ENCODE results near the gene LTBP3.

Gene LTBP3

DNA sequence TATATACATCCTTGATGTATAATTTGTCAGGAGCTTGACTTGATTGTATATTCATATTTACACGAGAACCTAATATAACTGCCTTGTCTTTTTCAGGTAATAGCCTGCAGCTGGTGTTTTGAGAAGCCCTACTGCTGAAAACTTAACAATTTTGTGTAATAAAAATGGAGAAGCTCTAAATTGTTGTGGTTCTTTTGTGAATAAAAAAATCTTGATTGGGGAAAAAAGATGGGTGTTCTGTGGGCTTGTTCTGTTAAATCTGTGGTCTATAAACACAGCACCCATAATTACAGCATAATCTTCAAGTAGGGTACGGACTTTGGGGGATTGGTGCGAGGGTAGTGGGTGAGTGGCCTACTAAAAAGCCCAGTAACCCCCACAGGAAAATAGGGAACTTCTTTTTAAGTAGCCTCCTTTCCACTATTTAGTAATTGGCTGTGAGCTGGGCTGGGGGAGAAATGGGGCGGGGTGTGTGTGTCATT lies 51.8 kb downstream of the LTBP3 start:
- no peak overlapping the region for H2AFZ ChIP-seq (ENCODE audit: low read length)
- H3K4me2 ChIP-seq (ENCODE audit: low read depth, low read length, poor library complexity, severe bottlenecking) = peak overlapping the region; percentile 98
- peaks cover 37% of the 10 kb centered on the region for H3K4me1 ChIP-seq (ENCODE audit: insufficient read depth, low read length, poor library complexity, severe bottlenecking)
- H3K9me2 ChIP-seq (replicated peaks; ENCODE audit: low read depth, low read length) = no peaks in the 10 kb centered on the region
- H3F3A ChIP-seq (ENCODE audit: low read depth) = peaks cover 62% of the 10 kb centered on the region
- TF ChIP-seq, protein P1, sequence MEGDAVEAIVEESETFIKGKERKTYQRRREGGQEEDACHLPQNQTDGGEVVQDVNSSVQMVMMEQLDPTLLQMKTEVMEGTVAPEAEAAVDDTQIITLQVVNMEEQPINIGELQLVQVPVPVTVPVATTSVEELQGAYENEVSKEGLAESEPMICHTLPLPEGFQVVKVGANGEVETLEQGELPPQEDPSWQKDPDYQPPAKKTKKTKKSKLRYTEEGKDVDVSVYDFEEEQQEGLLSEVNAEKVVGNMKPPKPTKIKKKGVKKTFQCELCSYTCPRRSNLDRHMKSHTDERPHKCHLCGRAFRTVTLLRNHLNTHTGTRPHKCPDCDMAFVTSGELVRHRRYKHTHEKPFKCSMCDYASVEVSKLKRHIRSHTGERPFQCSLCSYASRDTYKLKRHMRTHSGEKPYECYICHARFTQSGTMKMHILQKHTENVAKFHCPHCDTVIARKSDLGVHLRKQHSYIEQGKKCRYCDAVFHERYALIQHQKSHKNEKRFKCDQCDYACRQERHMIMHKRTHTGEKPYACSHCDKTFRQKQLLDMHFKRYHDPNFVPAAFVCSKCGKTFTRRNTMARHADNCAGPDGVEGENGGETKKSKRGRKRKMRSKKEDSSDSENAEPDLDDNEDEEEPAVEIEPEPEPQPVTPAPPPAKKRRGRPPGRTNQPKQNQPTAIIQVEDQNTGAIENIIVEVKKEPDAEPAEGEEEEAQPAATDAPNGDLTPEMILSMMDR (conservative IDR thresholded peaks at IDR 0.05; ENCODE audit: low read length) = no peak
- TF ChIP-seq EZH2phosphoT487 (IDR thresholded peaks at IDR 0.05; ENCODE audit: borderline replicate concordance) = no peak
- peaks cover 63% of the 10 kb centered on the region for H3K79me2 ChIP-seq (ENCODE audit: insufficient read depth, low read length)
- no peaks in the 10 kb centered on the region for H3K9me3 ChIP-seq (ENCODE audit: insufficient read depth, low read depth, low read length)
- peak overlapping the region; percentile 95 for H3K4me3 ChIP-seq (ENCODE audit: low read length, poor library complexity, severe bottlenecking)
- H3K9ac ChIP-seq (ENCODE audit: low read depth, low read length, poor library complexity, severe bottlenecking) = peak overlapping the region; percentile 100
- H3K27me3 ChIP-seq (ENCODE audit: insufficient read depth, low read length, poor library complexity, severe bottlenecking) = peaks cover 25% of the 10 kb centered on the region
- peaks cover 57% of the 10 kb centered on the region for H3K36me3 ChIP-seq (ENCODE audit: insufficient read depth, low read length)
- peaks cover 64% of the 10 kb centered on the region for H4K20me1 ChIP-seq (ENCODE audit: insufficient read depth, low read length, poor library complexity, severe bottlenecking)

DNA sequence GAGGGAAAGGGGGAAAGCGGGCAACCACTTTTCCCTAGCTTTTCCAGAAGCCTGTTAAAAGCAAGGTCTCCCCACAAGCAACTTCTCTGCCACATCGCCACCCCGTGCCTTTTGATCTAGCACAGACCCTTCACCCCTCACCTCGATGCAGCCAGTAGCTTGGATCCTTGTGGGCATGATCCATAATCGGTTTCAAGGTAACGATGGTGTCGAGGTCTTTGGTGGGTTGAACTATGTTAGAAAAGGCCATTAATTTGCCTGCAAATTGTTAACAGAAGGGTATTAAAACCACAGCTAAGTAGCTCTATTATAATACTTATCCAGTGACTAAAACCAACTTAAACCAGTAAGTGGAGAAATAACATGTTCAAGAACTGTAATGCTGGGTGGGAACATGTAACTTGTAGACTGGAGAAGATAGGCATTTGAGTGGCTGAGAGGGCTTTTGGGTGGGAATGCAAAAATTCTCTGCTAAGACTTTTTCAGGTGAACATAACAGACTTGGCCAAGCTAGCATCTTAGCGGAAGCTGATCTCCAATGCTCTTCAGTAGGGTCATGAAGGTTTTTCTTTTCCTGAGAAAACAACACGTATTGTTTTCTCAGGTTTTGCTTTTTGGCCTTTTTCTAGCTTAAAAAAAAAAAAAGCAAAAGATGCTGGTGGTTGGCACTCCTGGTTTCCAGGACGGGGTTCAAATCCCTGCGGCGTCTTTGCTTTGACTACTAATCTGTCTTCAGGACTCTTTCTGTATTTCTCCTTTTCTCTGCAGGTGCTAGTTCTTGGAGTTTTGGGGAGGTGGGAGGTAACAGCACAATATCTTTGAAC lies 52.5 kb downstream of the LTBP3 start:
- H3F3A ChIP-seq (ENCODE audit: low read depth) = peaks cover 65% of the 10 kb centered on the region
- peaks cover 37% of the 10 kb centered on the region for H3K4me1 ChIP-seq (ENCODE audit: insufficient read depth, low read length, poor library complexity, severe bottlenecking)
- peak overlapping the region; percentile 98 for H3K4me2 ChIP-seq (ENCODE audit: low read depth, low read length, poor library complexity, severe bottlenecking)
- TF ChIP-seq EZH2phosphoT487 (IDR thresholded peaks at IDR 0.05; ENCODE audit: borderline replicate concordance) = no peak
- TF ChIP-seq, protein P1 (conservative IDR thresholded peaks at IDR 0.05; ENCODE audit: low read length) = no peak
- H3K9me2 ChIP-seq (replicated peaks; ENCODE audit: low read depth, low read length) = no peaks in the 10 kb centered on the region
- peaks cover 71% of the 10 kb centered on the region for H4K20me1 ChIP-seq (ENCODE audit: insufficient read depth, low read length, poor library complexity, severe bottlenecking)
- peaks cover 64% of the 10 kb centered on the region for H3K36me3 ChIP-seq (ENCODE audit: insufficient read depth, low read length)
- H3K4me3 ChIP-seq (ENCODE audit: low read length, poor library complexity, severe bottlenecking) = peak overlapping the region; percentile 95
- peaks cover 70% of the 10 kb centered on the region for H3K79me2 ChIP-seq (ENCODE audit: insufficient read depth, low read length)
- no peak overlapping the region for H2AFZ ChIP-seq (ENCODE audit: low read length)
- peaks cover 32% of the 10 kb centered on the region for H3K27me3 ChIP-seq (ENCODE audit: insufficient read depth, low read length, poor library complexity, severe bottlenecking)
- no peaks in the 10 kb centered on the region for H3K9me3 ChIP-seq (ENCODE audit: insufficient read depth, low read depth, low read length)
- H3K9ac ChIP-seq (ENCODE audit: low read depth, low read length, poor library complexity, severe bottlenecking) = peak overlapping the region; percentile 100

DNA sequence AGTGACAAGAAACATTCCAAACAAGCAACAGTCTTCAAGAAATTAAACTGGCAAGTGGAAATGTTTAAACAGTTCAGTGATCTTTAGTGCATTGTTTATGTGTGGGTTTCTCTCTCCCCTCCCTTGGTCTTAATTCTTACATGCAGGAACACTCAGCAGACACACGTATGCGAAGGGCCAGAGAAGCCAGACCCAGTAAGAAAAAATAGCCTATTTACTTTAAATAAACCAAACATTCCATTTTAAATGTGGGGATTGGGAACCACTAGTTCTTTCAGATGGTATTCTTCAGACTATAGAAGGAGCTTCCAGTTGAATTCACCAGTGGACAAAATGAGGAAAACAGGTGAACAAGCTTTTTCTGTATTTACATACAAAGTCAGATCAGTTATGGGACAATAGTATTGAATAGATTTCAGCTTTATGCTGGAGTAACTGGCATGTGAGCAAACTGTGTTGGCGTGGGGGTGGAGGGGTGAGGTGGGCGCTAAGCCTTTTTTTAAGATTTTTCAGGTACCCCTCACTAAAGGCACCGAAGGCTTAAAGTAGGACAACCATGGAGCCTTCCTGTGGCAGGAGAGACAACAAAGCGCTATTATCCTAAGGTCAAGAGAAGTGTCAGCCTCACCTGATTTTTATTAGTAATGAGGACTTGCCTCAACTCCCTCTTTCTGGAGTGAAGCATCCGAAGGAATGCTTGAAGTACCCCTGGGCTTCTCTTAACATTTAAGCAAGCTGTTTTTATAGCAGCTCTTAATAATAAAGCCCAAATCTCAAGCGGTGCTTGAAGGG lies 53.3 kb downstream of the LTBP3 start:
- no peaks in the 10 kb centered on the region for H3K9me3 ChIP-seq (ENCODE audit: insufficient read depth, low read depth, low read length)
- TF ChIP-seq, protein P1 (conservative IDR thresholded peaks at IDR 0.05; ENCODE audit: low read length) = no peak
- no peak for TF ChIP-seq EZH2phosphoT487 (IDR thresholded peaks at IDR 0.05; ENCODE audit: borderline replicate concordance)
- H3F3A ChIP-seq (ENCODE audit: low read depth) = peaks cover 65% of the 10 kb centered on the region
- peaks cover 69% of the 10 kb centered on the region for H3K36me3 ChIP-seq (ENCODE audit: insufficient read depth, low read length)
- peaks cover 78% of the 10 kb centered on the region for H3K79me2 ChIP-seq (ENCODE audit: insufficient read depth, low read length)
- peak overlapping the region; percentile 100 for H3K9ac ChIP-seq (ENCODE audit: low read depth, low read length, poor library complexity, severe bottlenecking)
- H2AFZ ChIP-seq (ENCODE audit: low read length) = no peak overlapping the region
- H4K20me1 ChIP-seq (ENCODE audit: insufficient read depth, low read length, poor library complexity, severe bottlenecking) = peaks cover 79% of the 10 kb centered on the region
- peaks cover 40% of the 10 kb centered on the region for H3K27me3 ChIP-seq (ENCODE audit: insufficient read depth, low read length, poor library complexity, severe bottlenecking)
- peak overlapping the region; percentile 98 for H3K4me2 ChIP-seq (ENCODE audit: low read depth, low read length, poor library complexity, severe bottlenecking)
- peaks cover 35% of the 10 kb centered on the region for H3K4me1 ChIP-seq (ENCODE audit: insufficient read depth, low read length, poor library complexity, severe bottlenecking)
- no peaks in the 10 kb centered on the region for H3K9me2 ChIP-seq (replicated peaks; ENCODE audit: low read depth, low read length)
- peak overlapping the region; percentile 95 for H3K4me3 ChIP-seq (ENCODE audit: low read length, poor library complexity, severe bottlenecking)
